ENCODE results near the gene CNR1. TPM values are rescaled to one million over a fixed set of nuclear protein-coding genes. Genes with fewer than 3 reads are reported as not detected.
A peak's percentile ranks its signal among the peaks of the same experiment; 100 is the strongest.

The CNR1 gene
- total RNA-seq, 1 experiment from 2014 or later, result 0.13 TPM

GRCh38 chr6:88166493-88167351 is 575 bp upstream of the CNR1 start:
- intact Hi-C loops (cut with micrococcal nuclease; ENCODE audit: unreplicated experiment) (no loop called here), in situ Hi-C loops (cut with HindIII; ENCODE audit: low pct_unique_long_range_greater_than_20kb, low sequenced_read_pairs) (no loop called here)
- no TSS peak for BruUV-seq (replicated peaks)
- ChIA-PET POLR2A (no interaction called here), CTCF (no interaction called here)
- Histone ChIP-seq H3K9me3 (ENCODE audit: control insufficient read depth, insufficient read depth, low read depth, low read length) (no peaks in the 10 kb centered on the region), H3K27ac (ENCODE audit: low read length) (no peak overlapping the region), H3K36me3 (ENCODE audit: control insufficient read depth, insufficient read depth, low read length) (no peaks in the 10 kb centered on the region), H3K4me3 (ENCODE audit: low read depth in 2 of 2, low read length in 2 of 2) (peak overlapping the region; percentile 34 to 55), H3K4me1 (ENCODE audit: control insufficient read depth, insufficient read depth, low read length) (no peaks in the 10 kb centered on the region), H3K27me3 (ENCODE audit: control insufficient read depth, insufficient read depth, low read length) (peaks cover 25% of the 10 kb centered on the region)
- ATAC-seq, result no peak
- TF ChIP-seq CTCF (IDR thresholded peaks at IDR 0.05) (no peak), TCF7L2 (IDR thresholded peaks at IDR 0.05; ENCODE audit: low read depth, low read length) (no peak), REST (IDR thresholded peaks at IDR 0.05; ENCODE audit: insufficient read depth in 1 of 2, low read depth in 2 of 2, low read length in 1 of 2) (no peak), POLR2AphosphoS5 (IDR thresholded peaks at IDR 0.05; ENCODE audit: low read depth, low read length) (no peak), SIN3A (IDR thresholded peaks at IDR 0.05; ENCODE audit: borderline replicate concordance, insufficient read depth, low read depth, low read length) (no peak)
- DNase-seq (ENCODE audit: low read depth, low spot score), result no peak

- ChIA-PET CTCF (no interaction called here), POLR2A (no interaction called here)
- H3K36me3 ChIP-seq (ENCODE audit: control insufficient read depth, insufficient read depth, low read length), result no peaks in the 10 kb centered on the region
- H3K4me1 ChIP-seq (ENCODE audit: control insufficient read depth, insufficient read depth, low read length), result no peaks in the 10 kb centered on the region
- no TSS peak for BruUV-seq (replicated peaks)
- in situ Hi-C loops (cut with HindIII; ENCODE audit: low pct_unique_long_range_greater_than_20kb, low sequenced_read_pairs) (no loop called here), intact Hi-C loops (cut with micrococcal nuclease; ENCODE audit: unreplicated experiment) (no loop called here)
- H3K27ac ChIP-seq (ENCODE audit: low read length), result no peak overlapping the region
- DNase-seq (ENCODE audit: low read depth, low spot score), result no peak
- H3K9me3 ChIP-seq (ENCODE audit: control insufficient read depth, insufficient read depth, low read depth, low read length), result no peaks in the 10 kb centered on the region
- ATAC-seq, result no peak
- peak overlapping the region; percentile 34 to 55 for H3K4me3 ChIP-seq (ENCODE audit: low read depth in 2 of 2, low read length in 2 of 2)
- peaks cover 25% of the 10 kb centered on the region for H3K27me3 ChIP-seq (ENCODE audit: control insufficient read depth, insufficient read depth, low read length)
- TF ChIP-seq POLR2AphosphoS5 (IDR thresholded peaks at IDR 0.05; ENCODE audit: low read depth, low read length), result no peak
- no peak for TF ChIP-seq CTCF (IDR thresholded peaks at IDR 0.05)
- no peak for TF ChIP-seq TCF7L2 (IDR thresholded peaks at IDR 0.05; ENCODE audit: low read depth, low read length)
- no peak for TF ChIP-seq REST (IDR thresholded peaks at IDR 0.05; ENCODE audit: insufficient read depth in 1 of 2, low read depth in 2 of 2, low read length in 1 of 2)
- TF ChIP-seq SIN3A (IDR thresholded peaks at IDR 0.05; ENCODE audit: borderline replicate concordance, insufficient read depth, low read depth, low read length), result no peak
Observed at GRCh38 chr6:88165087-88165843, 882 bp downstream of the CNR1 start.
